Parathyroid adenoma (tissue), 2 donors: ENCODE measurements around the gene UBE2E2.
"Not testable (repeated sequence)": the region's sequence is repeated elsewhere in the genome, so short reads cannot be mapped to it uniquely, and the experiment has no call there.

ENCODE experiments used
- H2AFZ ChIP-seq: fragments of 300-600 bp; sonication (generic); one replicate; pipeline ENCODE4 v1.7.0; 2017; ENCODE audit warnings: antibody characterized with exemption, mild to moderate bottlenecking
- H3K27ac ChIP-seq: fragments of 300-600 bp; sonication (generic); one replicate; pipeline ENCODE4 v1.7.0; 2017
- H3K27me3 ChIP-seq: fragments of 300-600 bp; sonication (generic); one replicate; pipeline ENCODE4 v1.7.0; 2017; ENCODE audit warnings: low read length; ENCODE audit not compliant: control insufficient read depth, insufficient read depth
- H3K36me3 ChIP-seq: fragments of 300-600 bp; sonication (generic); one replicate; pipeline ENCODE4 v1.7.0; 2017; ENCODE audit warnings: low read length; ENCODE audit not compliant: control insufficient read depth, insufficient read depth
- H3K4me1 ChIP-seq: fragments of 300-600 bp; sonication (generic); one replicate; pipeline ENCODE4 v1.7.0; 2017; ENCODE audit warnings: control low read depth
- H3K4me2 ChIP-seq: fragments of 300-600 bp; sonication (generic); one replicate; pipeline ENCODE4 v1.7.0; 2017; ENCODE audit warnings: low read length
- H3K4me3 ChIP-seq: fragments of 300-600 bp; sonication (generic); one replicate; pipeline ENCODE4 v1.7.0; 2017; ENCODE audit warnings: low read depth, low read length
- H3K79me2 ChIP-seq: fragments of 300-600 bp; sonication (generic); one replicate; pipeline ENCODE4 v1.7.0; 2017; ENCODE audit warnings: control low read depth
- H3K9ac ChIP-seq: fragments of 300-600 bp; sonication (generic); one replicate; pipeline ENCODE4 v1.7.0; 2017; ENCODE audit warnings: mild to moderate bottlenecking
- H3K9me3 ChIP-seq: fragments of 300-600 bp; sonication (generic); one replicate; pipeline ENCODE4 v1.7.0; 2017; ENCODE audit warnings: low read length; ENCODE audit not compliant: control insufficient read depth
- TF ChIP-seq, protein P1 (sequence below): fragments of 300-600 bp; sonication (generic); IDR thresholded peaks from one replicate; pipeline ENCODE4 v1.7.0; 2017; ENCODE audit warnings: antibody characterized with exemption, mild to moderate bottlenecking
- donor health status: primary hyperparathyroidism.

Gene UBE2E2

DNA sequence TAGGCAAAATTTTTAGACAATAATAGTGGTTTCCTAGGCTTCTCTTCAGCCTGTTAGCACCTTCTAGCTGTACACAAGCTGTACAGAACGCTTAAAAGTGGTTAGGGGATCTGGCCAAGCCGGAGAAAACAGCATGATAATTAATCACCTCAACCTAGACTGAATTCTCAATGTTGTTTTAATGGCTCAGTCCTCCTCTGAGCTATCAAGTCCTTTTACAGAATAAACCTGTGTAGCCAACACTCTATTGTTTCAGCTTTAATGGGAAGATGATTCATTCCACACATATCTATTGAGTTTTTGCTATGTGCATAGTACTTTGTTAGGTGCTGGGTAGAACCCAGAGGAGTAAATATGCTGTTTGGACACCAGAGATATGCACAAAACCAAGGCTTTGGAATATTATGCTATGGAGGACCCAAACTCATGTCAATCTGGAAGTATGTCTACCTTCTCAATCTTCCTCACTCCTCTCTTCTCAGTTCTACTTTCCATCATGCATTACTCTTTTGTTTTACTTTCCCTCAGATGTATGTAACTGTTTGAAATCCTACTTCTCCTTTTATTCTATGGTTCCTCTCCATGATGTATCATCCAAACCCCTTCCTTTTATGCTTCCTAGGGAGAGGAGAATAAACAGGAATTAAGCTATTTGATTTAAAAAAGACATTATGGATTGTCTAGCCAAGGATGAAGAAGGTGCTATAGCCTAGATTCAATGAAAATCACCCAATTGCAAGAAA, 27.6 kb upstream of the UBE2E2 start:
- H3K9me3 ChIP-seq = no peaks in the 10 kb centered on the region
- no peak overlapping the region for H3K9ac ChIP-seq
- no peaks in the 10 kb centered on the region for H3K36me3 ChIP-seq
- no peak overlapping the region for H3K27ac ChIP-seq
- TF ChIP-seq, protein P1, sequence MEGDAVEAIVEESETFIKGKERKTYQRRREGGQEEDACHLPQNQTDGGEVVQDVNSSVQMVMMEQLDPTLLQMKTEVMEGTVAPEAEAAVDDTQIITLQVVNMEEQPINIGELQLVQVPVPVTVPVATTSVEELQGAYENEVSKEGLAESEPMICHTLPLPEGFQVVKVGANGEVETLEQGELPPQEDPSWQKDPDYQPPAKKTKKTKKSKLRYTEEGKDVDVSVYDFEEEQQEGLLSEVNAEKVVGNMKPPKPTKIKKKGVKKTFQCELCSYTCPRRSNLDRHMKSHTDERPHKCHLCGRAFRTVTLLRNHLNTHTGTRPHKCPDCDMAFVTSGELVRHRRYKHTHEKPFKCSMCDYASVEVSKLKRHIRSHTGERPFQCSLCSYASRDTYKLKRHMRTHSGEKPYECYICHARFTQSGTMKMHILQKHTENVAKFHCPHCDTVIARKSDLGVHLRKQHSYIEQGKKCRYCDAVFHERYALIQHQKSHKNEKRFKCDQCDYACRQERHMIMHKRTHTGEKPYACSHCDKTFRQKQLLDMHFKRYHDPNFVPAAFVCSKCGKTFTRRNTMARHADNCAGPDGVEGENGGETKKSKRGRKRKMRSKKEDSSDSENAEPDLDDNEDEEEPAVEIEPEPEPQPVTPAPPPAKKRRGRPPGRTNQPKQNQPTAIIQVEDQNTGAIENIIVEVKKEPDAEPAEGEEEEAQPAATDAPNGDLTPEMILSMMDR = no peak
- H3K4me2 ChIP-seq = no peak overlapping the region
- H2AFZ ChIP-seq = no peak overlapping the region
- H3K4me1 ChIP-seq = no peaks in the 10 kb centered on the region
- H3K79me2 ChIP-seq = no peaks in the 10 kb centered on the region
- no peaks in the 10 kb centered on the region for H3K27me3 ChIP-seq
- H3K4me3 ChIP-seq = no peak overlapping the region

DNA sequence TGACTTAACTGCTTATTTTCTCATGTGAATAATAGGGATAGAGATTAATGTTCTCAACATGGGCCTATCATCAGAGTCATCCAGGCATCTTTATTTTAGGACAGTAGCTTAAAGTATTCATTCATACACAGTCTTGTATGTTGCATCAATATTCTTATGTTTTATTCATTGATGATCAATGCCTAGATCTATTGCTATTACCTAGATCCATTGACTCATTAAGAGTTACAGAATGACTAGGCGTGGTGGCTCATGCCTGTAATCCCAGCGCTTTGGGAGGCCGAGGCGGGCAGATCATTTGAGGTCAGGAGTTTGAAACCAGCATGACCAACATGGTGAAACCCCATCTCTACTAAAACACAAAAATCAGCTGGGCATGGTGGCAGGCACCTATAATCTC, 26.3 kb upstream of the UBE2E2 start:
- not testable (repeated sequence) for H3K9me3 ChIP-seq, H3K36me3 ChIP-seq, H3K79me2 ChIP-seq, H3K27me3 ChIP-seq, H3K4me3 ChIP-seq, H3K27ac ChIP-seq, H3K4me2 ChIP-seq, H3K9ac ChIP-seq, H2AFZ ChIP-seq, H3K4me1 ChIP-seq

DNA sequence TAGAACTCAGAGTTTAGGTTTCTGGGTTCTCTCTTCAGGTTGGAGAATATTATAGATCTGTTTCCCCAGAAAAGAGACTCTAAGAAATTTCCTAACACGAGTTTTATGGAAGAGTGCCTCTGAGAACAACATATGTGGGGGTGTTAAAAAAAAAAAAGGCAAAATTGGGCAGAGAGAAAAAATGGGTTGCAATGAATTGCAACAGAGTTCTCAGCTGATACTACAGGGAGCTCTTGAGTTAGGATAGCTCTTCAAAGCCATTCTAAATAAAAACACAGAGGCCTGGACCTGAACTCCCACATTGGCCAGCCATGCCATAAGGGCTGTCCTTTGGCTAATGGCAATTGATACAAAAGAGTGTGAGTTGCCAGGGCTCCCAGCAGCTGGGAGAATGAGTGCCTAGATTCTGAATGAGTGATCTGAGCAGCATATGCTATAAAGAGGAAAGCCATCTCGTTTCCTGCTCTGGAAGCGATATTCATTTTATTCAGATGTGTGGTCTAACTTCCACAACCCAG, 20.1 kb upstream of the UBE2E2 start:
- no peak overlapping the region for H3K4me3 ChIP-seq
- no peaks in the 10 kb centered on the region for H3K4me1 ChIP-seq
- H3K79me2 ChIP-seq = no peaks in the 10 kb centered on the region
- H3K9ac ChIP-seq = no peak overlapping the region
- no peaks in the 10 kb centered on the region for H3K9me3 ChIP-seq
- H3K36me3 ChIP-seq = no peaks in the 10 kb centered on the region
- no peak overlapping the region for H3K27ac ChIP-seq
- H3K27me3 ChIP-seq = no peaks in the 10 kb centered on the region
- H2AFZ ChIP-seq = no peak overlapping the region
- H3K4me2 ChIP-seq = no peak overlapping the region
- TF ChIP-seq, protein P1 = no peak

DNA sequence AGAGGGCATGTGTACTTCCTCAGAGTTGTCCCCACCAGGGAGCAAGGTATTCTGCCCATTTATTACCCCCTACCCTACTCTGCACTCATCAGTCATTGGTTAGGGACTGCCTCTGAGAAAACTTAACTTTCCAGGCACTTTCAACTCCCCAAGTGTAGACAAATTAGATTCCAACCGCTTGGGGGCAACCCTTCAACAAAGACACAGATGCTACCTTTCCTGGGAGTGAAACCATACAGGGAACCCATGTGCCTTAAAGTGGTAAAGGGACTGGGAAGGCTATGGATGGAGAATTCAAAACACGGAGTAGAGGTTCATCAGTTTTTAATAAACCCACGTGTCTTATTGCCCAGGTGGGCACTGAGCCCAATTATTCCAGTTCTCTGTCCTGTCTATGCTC, 19.4 kb upstream of the UBE2E2 start:
- no peak overlapping the region for H3K4me3 ChIP-seq
- H3K36me3 ChIP-seq = no peaks in the 10 kb centered on the region
- H3K79me2 ChIP-seq = no peaks in the 10 kb centered on the region
- no peak overlapping the region for H3K27ac ChIP-seq
- H2AFZ ChIP-seq = no peak overlapping the region
- no peaks in the 10 kb centered on the region for H3K27me3 ChIP-seq
- H3K4me1 ChIP-seq = no peaks in the 10 kb centered on the region
- TF ChIP-seq, protein P1 = peak; percentile 52
- no peaks in the 10 kb centered on the region for H3K9me3 ChIP-seq
- no peak overlapping the region for H3K4me2 ChIP-seq
- H3K9ac ChIP-seq = no peak overlapping the region

DNA sequence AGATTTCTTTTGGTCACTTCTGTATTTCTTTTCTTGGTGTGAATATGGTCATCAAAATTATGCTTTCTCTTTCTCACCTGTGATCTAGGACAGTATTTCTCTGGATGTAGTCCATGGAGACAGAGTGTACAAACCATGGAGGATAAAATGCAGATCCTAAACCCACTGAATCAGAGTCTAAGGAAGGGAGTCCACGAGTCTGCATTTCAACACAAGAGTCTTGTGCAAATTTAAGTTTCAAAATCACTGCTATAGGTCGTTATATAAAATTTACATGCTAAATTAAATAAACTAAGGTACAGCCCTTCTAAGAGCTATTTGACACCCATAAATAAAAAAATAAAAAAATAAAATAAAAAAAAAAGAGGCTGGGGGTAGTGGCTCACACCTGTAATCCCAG, 17.3 kb upstream of the UBE2E2 start:
- H3K9ac ChIP-seq = no peak overlapping the region
- H3K27ac ChIP-seq = no peak overlapping the region
- no peaks in the 10 kb centered on the region for H3K9me3 ChIP-seq
- TF ChIP-seq, protein P1 = no peak
- no peaks in the 10 kb centered on the region for H3K36me3 ChIP-seq
- no peak overlapping the region for H2AFZ ChIP-seq
- no peak overlapping the region for H3K4me3 ChIP-seq
- H3K79me2 ChIP-seq = no peaks in the 10 kb centered on the region
- no peaks in the 10 kb centered on the region for H3K27me3 ChIP-seq
- no peaks in the 10 kb centered on the region for H3K4me1 ChIP-seq
- no peak overlapping the region for H3K4me2 ChIP-seq
